ENCODE data around the gene ZNF717.

The ZNF717 gene

DNA sequence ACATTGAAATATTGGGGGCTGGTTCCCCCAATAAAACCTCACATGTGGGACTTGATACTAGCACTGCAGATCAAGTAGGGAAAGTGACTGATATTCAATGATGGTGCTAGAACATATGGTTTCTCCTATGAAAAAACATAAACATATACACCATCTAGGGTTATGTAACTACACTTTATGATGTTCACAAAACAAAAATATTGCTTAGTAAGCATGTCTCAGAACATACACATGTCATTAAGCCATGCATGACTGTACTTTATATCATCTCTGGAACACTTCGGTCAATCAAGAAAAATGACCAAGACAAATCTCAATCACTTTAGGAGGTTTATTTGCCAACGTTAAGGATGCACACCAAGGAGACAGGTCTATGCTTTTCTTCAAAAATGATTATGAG, 57.4 kb downstream of the ZNF717 start:
- H3K4me1 ChIP-seq (ENCODE audit: insufficient read depth, low read length): no peaks in the 10 kb centered on the region
- peaks cover 35% of the 10 kb centered on the region for H3K9me3 ChIP-seq (ENCODE audit: low read length)
- no peak overlapping the region for H3K9ac ChIP-seq (ENCODE audit: low read length)
- no peaks in the 10 kb centered on the region for H3K27me3 ChIP-seq (ENCODE audit: control insufficient read depth in 1 of 2, insufficient read depth in 2 of 2, low read length in 2 of 2)
- H3K36me3 ChIP-seq (ENCODE audit: insufficient read depth, low read length): peaks cover 15% of the 10 kb centered on the region
- H3K27ac ChIP-seq (ENCODE audit: low read depth, low read length): no peak overlapping the region
- no peak overlapping the region for H3K4me3 ChIP-seq (ENCODE audit: low read depth in 1 of 2, low read length in 2 of 2)

DNA sequence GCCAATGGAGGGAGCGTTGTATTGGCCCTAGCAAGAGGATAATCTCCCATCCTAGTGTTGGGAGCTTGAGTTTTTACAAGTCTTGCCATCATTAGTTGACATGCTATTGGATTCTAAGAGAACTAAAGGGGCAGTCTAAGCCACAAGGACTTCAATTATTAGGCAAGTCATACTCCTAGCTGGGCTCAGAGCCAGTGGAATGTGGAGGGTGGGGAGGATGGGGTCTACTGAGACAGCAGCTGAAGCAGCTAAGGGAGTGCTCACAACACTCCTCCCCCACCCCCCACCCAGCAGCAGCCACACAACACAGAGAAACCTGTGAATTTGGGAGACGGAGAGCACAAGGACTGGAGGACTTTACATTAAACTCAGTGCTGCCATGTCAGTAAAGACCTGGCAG, 93.3 kb downstream of the ZNF717 start:
- Histone ChIP-seq H3K4me1 (ENCODE audit: insufficient read depth, low read length) (no peaks in the 10 kb centered on the region), H3K27me3 (ENCODE audit: control insufficient read depth in 1 of 2, insufficient read depth in 2 of 2, low read length in 2 of 2) (no peaks in the 10 kb centered on the region), H3K9me3 (ENCODE audit: low read length) (no peaks in the 10 kb centered on the region), H3K36me3 (ENCODE audit: insufficient read depth, low read length) (no peaks in the 10 kb centered on the region), H3K4me3 (ENCODE audit: low read depth in 1 of 2, low read length in 2 of 2) (no peak overlapping the region), H3K27ac (ENCODE audit: low read depth, low read length) (no peak overlapping the region), H3K9ac (ENCODE audit: low read length) (no peak overlapping the region)

DNA sequence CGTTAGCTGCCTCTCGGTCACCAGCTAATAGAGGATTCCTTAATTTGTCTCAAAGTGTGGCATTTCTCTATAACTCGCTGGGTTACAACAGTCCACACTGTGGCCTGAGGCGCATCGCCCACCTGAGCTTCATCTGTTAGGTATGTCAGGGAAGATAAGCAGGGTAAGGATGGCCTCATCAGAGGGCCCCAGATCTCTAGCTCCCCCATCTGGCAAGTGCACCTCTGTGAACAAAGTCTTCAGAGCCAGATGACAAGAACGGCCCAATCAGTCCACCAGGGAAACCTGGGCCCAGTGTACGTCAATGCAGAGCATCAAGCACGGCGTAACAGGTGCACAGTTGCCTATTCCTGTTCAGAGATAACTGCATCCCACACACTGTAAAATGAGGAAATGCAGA, 98.0 kb downstream of the ZNF717 start:
- Histone ChIP-seq H3K4me3 (ENCODE audit: low read depth in 1 of 2, low read length in 2 of 2) (no peak overlapping the region), H3K9ac (ENCODE audit: low read length) (no peak overlapping the region), H3K36me3 (ENCODE audit: insufficient read depth, low read length) (no peaks in the 10 kb centered on the region), H3K27ac (ENCODE audit: low read depth, low read length) (no peak overlapping the region), H3K27me3 (ENCODE audit: control insufficient read depth in 1 of 2, insufficient read depth in 2 of 2, low read length in 2 of 2) (no peaks in the 10 kb centered on the region), H3K4me1 (ENCODE audit: insufficient read depth, low read length) (no peaks in the 10 kb centered on the region), H3K9me3 (ENCODE audit: low read length) (no peaks in the 10 kb centered on the region)
